ENCODE measurements around the gene ATRAID. TPM values are rescaled to one million over a fixed set of nuclear protein-coding genes. Genes with fewer than 3 reads are reported as not detected.

Gene ATRAID
- total RNA-seq, 1 donor from 2014 or later = 106 TPM

Other genes with a start within 250 kb of the ATRAID start
- 5.4 and 7.4 TPM in 2 replicates for gene MAPRE3, start 241.4 kb upstream of the ATRAID start, total RNA-seq
- 38.6 and 67.7 TPM in 2 replicates for gene TMEM214, start 179.1 kb upstream of the ATRAID start, total RNA-seq
- 14.8 and 15.0 TPM in 2 replicates for gene AGBL5, start 160.4 kb upstream of the ATRAID start, total RNA-seq
- 346 and 478 TPM in 2 replicates for gene OST4, start 140.4 kb upstream of the ATRAID start, total RNA-seq
- 3.5 and 7.3 TPM in 2 replicates for gene EMILIN1, start 133.4 kb upstream of the ATRAID start, total RNA-seq
- gene KHK, start 125.3 kb upstream of the ATRAID start, total RNA-seq = 0.58 and 3.1 TPM in 2 replicates
- 0.87 and 3.4 TPM in 2 replicates for gene CGREF1, start 92.9 kb upstream of the ATRAID start, total RNA-seq
- gene ABHD1, start 88.2 kb upstream of the ATRAID start, total RNA-seq = not detected in 2 replicates
- gene PREB, start 77.4 kb upstream of the ATRAID start, total RNA-seq = 53.2 and 66.4 TPM in 2 replicates
- not detected in 2 replicates for gene PRR30, start 72.6 kb upstream of the ATRAID start, total RNA-seq
- not detected in 2 replicates for gene TCF23, start 63.0 kb upstream of the ATRAID start, total RNA-seq
- 19.0 and 24.6 TPM in 2 replicates for gene SLC5A6, start 227 bp downstream of the ATRAID start, total RNA-seq
- gene CAD, start 5.3 kb downstream of the ATRAID start, total RNA-seq = 41.1 and 56.5 TPM in 2 replicates
- 5.9 and 6.5 TPM in 2 replicates for gene SLC30A3, start 51.0 kb downstream of the ATRAID start, total RNA-seq
- 0.47 TPM in 1 of 2 replicates, not detected in the other for gene DNAJC5G, start 63.4 kb downstream of the ATRAID start, total RNA-seq
- 0.12 TPM in 1 of 2 replicates, not detected in the other for gene TRIM54, start 70.4 kb downstream of the ATRAID start, total RNA-seq
- gene UCN, start 96.4 kb downstream of the ATRAID start, total RNA-seq = 1.4 TPM in 1 of 2 replicates, not detected in the other
- gene MPV17, start 111.1 kb downstream of the ATRAID start, total RNA-seq = 103 and 117 TPM in 2 replicates
- gene GTF3C2, start 144.7 kb downstream of the ATRAID start, total RNA-seq = 41.4 and 43.8 TPM in 2 replicates
- 44.4 and 53.2 TPM in 2 replicates for gene EIF2B4, start 158.3 kb downstream of the ATRAID start, total RNA-seq
- 86.8 and 108 TPM in 2 replicates for gene SNX17, start 158.6 kb downstream of the ATRAID start, total RNA-seq
- gene ZNF513, start 168.7 kb downstream of the ATRAID start, total RNA-seq = 10.0 and 10.7 TPM in 2 replicates
- gene PPM1G, start 197.6 kb downstream of the ATRAID start, total RNA-seq = 91.9 and 98.8 TPM in 2 replicates
- gene NRBP1, start 216.6 kb downstream of the ATRAID start, total RNA-seq = 117 and 130 TPM in 2 replicates
- gene KRTCAP3, start 230.3 kb downstream of the ATRAID start, total RNA-seq = not detected in 2 replicates